OCI-LY7 (cell line): Measurements from ENCODE around the gene MTIF2. TPM values are rescaled to one million over a fixed set of nuclear protein-coding genes. Genes with fewer than 3 reads are reported as not detected.
"Not testable (repeated sequence)": the region's sequence is repeated elsewhere in the genome, so short reads cannot be mapped to it uniquely, and the experiment has no call there.

ENCODE experiments used
- BruUV-seq: library from RNA; stranded (reverse); fragments of 400-500 nt; replicated peaks from 2 replicates; lab custom pipeline; 2021; lab: Mats Ljungman, UMichigan
- CTCF ChIA-PET: fragments of 300-600 bp; sonication (Branson Sonifier 250); formaldehyde crosslinking; loops from one replicate; lab custom pipeline; 2022; ENCODE audit warnings: antibody characterized with exemption; ENCODE audit not compliant: unreplicated experiment; lab: Charles Lee
- POLR2A ChIA-PET: fragments of 300-600 bp; sonication (Branson Sonifier 250); formaldehyde crosslinking; loops from one replicate; lab custom pipeline; 2022; ENCODE audit warnings: antibody characterized with exemption; lab: Charles Lee
- DNase-seq: peaks from one replicate; pipeline ENCODE4 v3.0.0-alpha.2; 2015; ENCODE audit warnings: low spot score
- H2AFZ ChIP-seq: fragments of 200-600 bp; sonication (generic), shearing (Covaris generic); 2 replicates; pipeline ENCODE4 v1.6.1; 2014; ENCODE audit warnings: mild to moderate bottlenecking, antibody characterized with exemption, low read length, moderate library complexity
- H3K27ac ChIP-seq: fragments of 200-600 bp; sonication (generic); 2 replicates; pipeline ENCODE4 v1.5.1; 2014; ENCODE audit warnings: mixed run types, low read depth, mild to moderate bottlenecking, moderate library complexity, low read length, inconsistent platforms; ENCODE audit not compliant: poor library complexity, severe bottlenecking
- H3K36me3 ChIP-seq: fragments of 200-600 bp; sonication (generic); 2 replicates; pipeline ENCODE4 v1.6.1; 2014; ENCODE audit warnings: mild to moderate bottlenecking, antibody characterized with exemption, low read length, moderate library complexity, mixed read lengths; ENCODE audit not compliant: insufficient read depth
- H3K4me1 ChIP-seq: fragments of 200-600 bp; sonication (generic); 2 replicates; pipeline ENCODE4 v1.5.1; 2014; ENCODE audit warnings: mild to moderate bottlenecking, low read length; ENCODE audit not compliant: insufficient read depth, poor library complexity, severe bottlenecking
- H3K4me2 ChIP-seq: fragments of 200-600 bp; sonication (generic); 2 replicates; pipeline ENCODE4 v1.6.1; 2014; ENCODE audit warnings: mild to moderate bottlenecking, low read length
- H3K4me3 ChIP-seq: fragments of 200-600 bp; sonication (generic); 2 replicates; pipeline ENCODE4 v1.5.1; 2014; ENCODE audit warnings: mild to moderate bottlenecking, low read depth, low read length; ENCODE audit not compliant: poor library complexity, severe bottlenecking
- H3K79me2 ChIP-seq: fragments of 200-600 bp; sonication (generic); 2 replicates; pipeline ENCODE4 v1.6.1; 2016; ENCODE audit warnings: low read depth, mild to moderate bottlenecking, low read length, moderate library complexity, mixed read lengths; ENCODE audit not compliant: insufficient read depth
- H3K9me2 ChIP-seq: fragments of 200-600 bp; sonication (generic); 2 replicates; pipeline ENCODE4 v1.6.1; 2016; ENCODE audit warnings: mild to moderate bottlenecking, low read length, mixed read lengths; ENCODE audit not compliant: insufficient read depth
- H3K9me3 ChIP-seq: fragments of 200-600 bp; sonication (generic); 2 replicates; pipeline ENCODE4 v1.6.1; 2014; ENCODE audit warnings: mild to moderate bottlenecking, mixed run types, low read length, mixed read lengths
- H4K20me1 ChIP-seq: fragments of 200-600 bp; sonication (generic); 2 replicates; pipeline ENCODE4 v1.6.1; 2014; ENCODE audit warnings: mild to moderate bottlenecking, antibody characterized with exemption, low read length, moderate library complexity, mixed read lengths; ENCODE audit not compliant: insufficient read depth
- EZH2phosphoT487 ChIP-seq: fragments of 200-600 bp; sonication (generic); IDR thresholded peaks from 2 replicates; pipeline ENCODE4 v1.6.1; 2018; ENCODE audit warnings: low read depth, borderline replicate concordance, mild to moderate bottlenecking, mixed run types, antibody characterized with exemption, low read length, moderate library complexity, mixed read lengths
- intact Hi-C: fragments of 100-400 bp; cut with micrococcal nuclease; formaldehyde crosslinking; loops from one replicate; pipeline ENCODE4 v1.10.0; 2022; ENCODE audit not compliant: unreplicated experiment
- small RNA-seq: library from RNA; depleted of rRNA; stranded (forward); fragments of <200 nt; gene quantifications from one replicate; pipeline ENCODE3, GENCODE V24; 2014
- total RNA-seq, 2 experiments: library from RNA; depleted of rRNA in 1 of 2; stranded (reverse); fragments of >200 nt in 1 of 2; shearing (Covaris generic) in 1 of 2; gene quantifications; 2 replicates each; pipeline ENCODE4 v1.2.3, GENCODE V29; 2014 to 2022
- TF ChIP-seq, protein P1 (sequence below): fragments of 200-600 bp; sonication (generic); conservative IDR thresholded peaks from 2 replicates; pipeline ENCODE4 v1.5.1; 2014; ENCODE audit warnings: mild to moderate bottlenecking, antibody characterized with exemption, low read length, moderate library complexity, mixed read lengths

The MTIF2 gene
- total RNA-seq, 2 experiments from 2014 or later: 33.5 to 47.1 TPM

DNA sequence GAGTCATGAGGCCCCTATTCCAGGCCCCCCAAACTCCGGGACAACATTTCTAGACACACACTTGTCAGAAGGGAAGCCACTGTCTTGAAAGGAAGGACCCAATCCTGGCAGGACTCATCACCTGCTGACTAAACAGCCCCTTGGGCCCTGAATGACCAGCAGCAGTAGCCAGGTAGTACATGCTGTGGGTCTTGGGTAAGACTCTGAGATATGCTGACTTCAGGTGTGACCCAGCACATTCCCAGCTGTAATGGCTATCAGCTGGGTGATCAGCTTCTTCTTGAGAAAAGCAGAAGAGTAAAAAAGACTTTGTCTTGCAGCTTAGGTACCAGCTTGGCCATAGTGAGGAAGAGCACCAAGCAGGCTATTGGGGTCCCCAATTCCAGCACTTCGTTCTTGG lies 72.5 kb downstream of the MTIF2 start:
- no peak overlapping the region for H3K4me2 ChIP-seq
- DNase-seq: no peak
- H3K27ac ChIP-seq: no peak overlapping the region
- H3K4me1 ChIP-seq: no peaks in the 10 kb centered on the region
- ChIA-PET POLR2A (no interaction called here), CTCF (no interaction called here)
- no peak for TF ChIP-seq EZH2phosphoT487
- TF ChIP-seq, protein P1, sequence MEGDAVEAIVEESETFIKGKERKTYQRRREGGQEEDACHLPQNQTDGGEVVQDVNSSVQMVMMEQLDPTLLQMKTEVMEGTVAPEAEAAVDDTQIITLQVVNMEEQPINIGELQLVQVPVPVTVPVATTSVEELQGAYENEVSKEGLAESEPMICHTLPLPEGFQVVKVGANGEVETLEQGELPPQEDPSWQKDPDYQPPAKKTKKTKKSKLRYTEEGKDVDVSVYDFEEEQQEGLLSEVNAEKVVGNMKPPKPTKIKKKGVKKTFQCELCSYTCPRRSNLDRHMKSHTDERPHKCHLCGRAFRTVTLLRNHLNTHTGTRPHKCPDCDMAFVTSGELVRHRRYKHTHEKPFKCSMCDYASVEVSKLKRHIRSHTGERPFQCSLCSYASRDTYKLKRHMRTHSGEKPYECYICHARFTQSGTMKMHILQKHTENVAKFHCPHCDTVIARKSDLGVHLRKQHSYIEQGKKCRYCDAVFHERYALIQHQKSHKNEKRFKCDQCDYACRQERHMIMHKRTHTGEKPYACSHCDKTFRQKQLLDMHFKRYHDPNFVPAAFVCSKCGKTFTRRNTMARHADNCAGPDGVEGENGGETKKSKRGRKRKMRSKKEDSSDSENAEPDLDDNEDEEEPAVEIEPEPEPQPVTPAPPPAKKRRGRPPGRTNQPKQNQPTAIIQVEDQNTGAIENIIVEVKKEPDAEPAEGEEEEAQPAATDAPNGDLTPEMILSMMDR: no peak
- H3K9me2 ChIP-seq: no peaks in the 10 kb centered on the region
- no peaks in the 10 kb centered on the region for H3K79me2 ChIP-seq
- no peak overlapping the region for H3K4me3 ChIP-seq
- intact Hi-C loops: no loop called here
- H3K9me3 ChIP-seq: no peaks in the 10 kb centered on the region
- no TSS peak for BruUV-seq
- peaks cover 51% of the 10 kb centered on the region for H3K36me3 ChIP-seq
- no peaks in the 10 kb centered on the region for H4K20me1 ChIP-seq
- no peak overlapping the region for H2AFZ ChIP-seq

DNA sequence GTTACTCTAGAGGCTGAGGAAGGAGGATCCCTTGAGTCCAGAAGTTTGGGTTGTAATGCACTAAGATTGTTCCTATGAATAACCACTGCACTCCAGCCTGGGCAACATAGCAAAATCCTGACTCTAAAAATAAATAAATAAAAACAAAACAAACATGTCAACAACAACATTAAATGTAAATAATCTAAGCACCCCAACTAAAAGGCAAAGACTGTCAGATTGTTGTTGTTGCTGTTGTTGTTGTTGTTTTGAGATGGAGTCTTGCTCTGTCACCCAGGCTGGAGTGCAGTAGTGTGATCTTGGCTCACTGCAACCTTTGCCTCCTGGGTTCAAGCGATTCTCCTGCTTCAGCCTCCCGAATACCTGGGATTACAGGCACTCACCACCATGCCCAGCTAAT lies 77.1 kb downstream of the MTIF2 start:
- DNase-seq, H3K4me2 ChIP-seq, intact Hi-C loops, H3K4me1 ChIP-seq, BruUV-seq, H4K20me1 ChIP-seq, H3K9me2 ChIP-seq, H2AFZ ChIP-seq, H3K27ac ChIP-seq, H3K4me3 ChIP-seq, H3K79me2 ChIP-seq, CTCF ChIA-PET, POLR2A ChIA-PET, H3K9me3 ChIP-seq: not testable (repeated sequence)
- peaks cover 32% of the 10 kb centered on the region for H3K36me3 ChIP-seq

DNA sequence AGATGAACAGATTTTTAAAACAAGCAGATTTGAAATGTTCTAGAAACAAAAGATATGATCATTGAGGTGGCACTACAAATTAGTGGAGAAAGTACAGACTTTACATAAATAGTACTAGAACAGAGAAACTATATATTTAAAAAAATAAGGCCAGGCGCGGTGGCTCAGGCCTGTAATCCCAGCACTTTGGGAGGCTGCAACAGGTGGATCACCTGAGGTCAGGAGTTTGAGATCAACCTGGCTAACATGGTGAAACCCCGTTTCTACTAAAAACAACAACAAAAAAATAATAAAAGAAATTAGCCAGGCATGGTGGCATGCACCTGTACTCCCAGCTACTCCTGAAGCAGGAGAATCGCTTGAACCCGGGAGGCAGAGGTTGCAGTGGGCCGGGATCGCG lies 82.2 kb downstream of the MTIF2 start:
- POLR2A ChIA-PET: interaction anchor here (0.6 to 1.6 kb wide), 5 partner anchors 13 to 435 kb away, joined by 3 to 7 read pairs (median 4); no protein-coding TSS in a partner anchor
- CTCF ChIA-PET: not testable (repeated sequence)

More for the DNA sequence above, 82.2 kb downstream of the MTIF2 start:
- H3K79me2 ChIP-seq, BruUV-seq, DNase-seq, H3K9me2 ChIP-seq, H3K27ac ChIP-seq, H3K4me1 ChIP-seq, H3K9me3 ChIP-seq, H3K4me2 ChIP-seq, H2AFZ ChIP-seq, intact Hi-C loops, H3K4me3 ChIP-seq, H4K20me1 ChIP-seq: not testable (repeated sequence)
- H3K36me3 ChIP-seq: peaks cover 14% of the 10 kb centered on the region

Small RNA genes within 50 kb of the gene (small RNA-seq; reads per million reads assigned to genes)
- not detected for gene RF00019

Other genes starting within 250 kb of the MTIF2 start
- 27.5 and 36.5 TPM in 2 replicates for gene RTN4, start 218.8 kb downstream of the MTIF2 start, total RNA-seq (2014; rRNA removed; shearing (Covaris generic))
- gene RTN4, start 218.8 kb downstream of the MTIF2 start, total RNA-seq (2022): 74.1 and 75.2 TPM in 2 replicates
- 12.4 and 28.5 TPM in 2 replicates for gene CLHC1, start 36.9 kb downstream of the MTIF2 start, total RNA-seq (2014; rRNA removed; shearing (Covaris generic))
- 28.5 and 32.1 TPM in 2 replicates for gene CLHC1, start 36.9 kb downstream of the MTIF2 start, total RNA-seq (2022)
- gene RPS27A, start 36.5 kb downstream of the MTIF2 start, total RNA-seq (2014; rRNA removed; shearing (Covaris generic)): 1,716 and 1,995 TPM in 2 replicates
- gene RPS27A, start 36.5 kb downstream of the MTIF2 start, total RNA-seq (2022): 1,406 and 1,456 TPM in 2 replicates
- 98.4 and 109 TPM in 2 replicates for gene CCDC88A, start 150.6 kb upstream of the MTIF2 start, total RNA-seq (2014; rRNA removed; shearing (Covaris generic))
- gene CCDC88A, start 150.6 kb upstream of the MTIF2 start, total RNA-seq (2022): 110 and 132 TPM in 2 replicates